ENCODE measurements around the gene CDH19.
"Not testable (repeated sequence)": the region's sequence is repeated elsewhere in the genome, so short reads cannot be mapped to it uniquely, and the experiment has no call there.

- TF ChIP-seq CTCF (IDR thresholded peaks at IDR 0.05); ZFX (IDR thresholded peaks at IDR 0.05; ENCODE audit: borderline replicate concordance): not testable (repeated sequence)
Observed at GRCh38 chr18:66466184-66466583, 137.7 kb downstream of the CDH19 start.
